H1 (cell line): Measurements from ENCODE around the gene RPS21. TPM values are rescaled to one million over a fixed set of nuclear protein-coding genes. Genes with fewer than 3 reads are reported as not detected.

Source experiments
- CTCF ChIA-PET: fragments of 300-600 bp; sonication (Branson Sonifier 250); formaldehyde crosslinking; loops from one replicate; lab custom pipeline; 2021; ENCODE audit not compliant: partially characterized antibody; lab: Charles Lee
- POLR2A ChIA-PET: fragments of 300-600 bp; sonication (Branson Sonifier 250); formaldehyde crosslinking; loops from one replicate; lab custom pipeline; 2021; ENCODE audit warnings: inconsistent platforms; ENCODE audit not compliant: partially characterized antibody; lab: Charles Lee
- DNase-seq, 2 experiments: peaks; one replicate each; pipeline versions ENCODE4 v3.0.0 to v3.0.0-alpha.2; 2010 to 2022; ENCODE audit warnings: low spot score in 2 of 2, low read depth in 1 of 2, mixed read lengths in 1 of 2
- FAIRE-seq: peaks from 2 replicates; lab custom pipeline; 2011; peaks lifted over from hg19 to GRCh38; lab: Jason Lieb, UNC
- H2AFZ ChIP-seq: 2 replicates; pipeline ENCODE4 v1.8.1; 2012; ENCODE audit warnings: low read length, inconsistent platforms
- H2AK5ac ChIP-seq: 2 replicates; pipeline ENCODE4 v1.6.1; 2013; ENCODE audit warnings: low read depth, low read length
- H2BK120ac ChIP-seq: replicated peaks from 2 replicates; pipeline ENCODE3; 2013; ENCODE audit warnings: low read depth, low read length, inconsistent platforms
- H2BK12ac ChIP-seq: 2 replicates; pipeline ENCODE4 v1.6.1; 2013; ENCODE audit warnings: low read depth, low read length
- H2BK15ac ChIP-seq: 2 replicates; pipeline ENCODE4 v1.6.1; 2013; ENCODE audit warnings: low read length
- H2BK20ac ChIP-seq: 2 replicates; pipeline ENCODE4 v1.6.1; 2013; ENCODE audit warnings: low read length
- H2BK5ac ChIP-seq: 2 replicates; pipeline ENCODE4 v1.6.1; 2013; ENCODE audit warnings: low read depth, low read length
- H3K14ac ChIP-seq: 2 replicates; pipeline ENCODE4 v1.6.1; 2013; ENCODE audit warnings: inconsistent platforms; ENCODE audit not compliant: insufficient read length
- H3K18ac ChIP-seq: 2 replicates; pipeline ENCODE4 v1.6.1; 2013; ENCODE audit warnings: low read length; ENCODE audit errors: extremely low read depth
- H3K23ac ChIP-seq: 2 replicates; pipeline ENCODE4 v1.6.1; 2013; ENCODE audit warnings: inconsistent platforms; ENCODE audit not compliant: insufficient read length
- H3K23me2 ChIP-seq: 2 replicates; pipeline ENCODE4 v1.6.1; 2013; ENCODE audit warnings: low read depth, low read length
- H3K27ac ChIP-seq: 2 replicates; pipeline ENCODE4 v1.6.1; 2011; ENCODE audit warnings: low read depth, low read length, inconsistent platforms
- H3K27me3 ChIP-seq, 4 experiments: replicated peaks in 1 of 4; 1 replicate in 1 of 4; 2 replicates in 3 of 4; pipeline versions ENCODE4 v1.6.1 to v1.8.1; 2011 to 2013; ENCODE audit warnings: low read length in 3 of 4, mild to moderate bottlenecking in 3 of 4, inconsistent platforms in 2 of 4, mixed read lengths in 2 of 4, moderate library complexity in 1 of 4; ENCODE audit not compliant: control insufficient read depth in 3 of 4, insufficient read depth in 3 of 4; ENCODE audit errors: extremely low read depth in 1 of 4
- H3K36me3 ChIP-seq, 4 experiments: 2 replicates each; pipeline versions ENCODE4 v1.6.1 to v1.8.1; 2011 to 2013; ENCODE audit warnings: mild to moderate bottlenecking in 4 of 4, low read length in 3 of 4, moderate library complexity in 2 of 4, control low read depth in 1 of 4, inconsistent platforms in 1 of 4; ENCODE audit not compliant: insufficient read depth in 4 of 4, control insufficient read depth in 2 of 4
- H3K4ac ChIP-seq: replicated peaks from 2 replicates; pipeline ENCODE3; 2013; ENCODE audit warnings: low read length, low read depth, mixed read lengths, inconsistent platforms; ENCODE audit not compliant: insufficient read length
- H3K4me1 ChIP-seq, 4 experiments: replicated peaks in 1 of 4; 1 replicate in 1 of 4; 2 replicates in 3 of 4; pipeline versions ENCODE4 v1.6.1 to v1.8.1; 2011 to 2013; ENCODE audit warnings: low read length in 3 of 4, inconsistent platforms in 2 of 4, mixed read lengths in 1 of 4; ENCODE audit not compliant: insufficient read depth in 4 of 4, control insufficient read depth in 3 of 4
- H3K4me2 ChIP-seq, 2 experiments: 2 replicates each; pipeline versions ENCODE4 v1.6.1 to v1.8.1; 2011 to 2013; ENCODE audit warnings: low read depth in 2 of 2, low read length in 2 of 2, control low read depth in 1 of 2, inconsistent platforms in 1 of 2, mild to moderate bottlenecking in 1 of 2; ENCODE audit not compliant: insufficient read depth in 1 of 2
- H3K4me3 ChIP-seq, 4 experiments: fragments of 200-600, 300-600 bp in 1 of 4; sonication (generic), shearing (Covaris generic), sonication (Bioruptor Twin) in 1 of 4; 2 replicates each; pipeline versions ENCODE4 v1.5.1 to v1.8.1; 2011 to 2016; ENCODE audit warnings: low read length in 4 of 4, low read depth in 3 of 4, control low read depth in 2 of 4, inconsistent platforms in 2 of 4, mild to moderate bottlenecking in 2 of 4, mixed read lengths in 1 of 4, moderate library complexity in 1 of 4; ENCODE audit not compliant: insufficient read depth in 2 of 4; ENCODE audit errors: extremely low read depth in 1 of 4
- H3K56ac ChIP-seq: replicated peaks from 2 replicates; pipeline ENCODE3; 2013; ENCODE audit warnings: low read depth, mild to moderate bottlenecking, mixed read lengths, low read length, inconsistent platforms; ENCODE audit not compliant: insufficient read length
- H3K79me1 ChIP-seq: 2 replicates; pipeline ENCODE4 v1.6.1; 2013; ENCODE audit warnings: low read depth, low read length, control low read depth
- H3K79me2 ChIP-seq, 2 experiments: 2 replicates each; pipeline versions ENCODE4 v1.6.1 to v1.8.1; 2012 to 2013; ENCODE audit warnings: low read length in 2 of 2, mild to moderate bottlenecking in 2 of 2, inconsistent platforms in 1 of 2; ENCODE audit not compliant: insufficient read depth in 2 of 2, control insufficient read depth in 1 of 2
- H3K9ac ChIP-seq, 4 experiments: replicated peaks in 1 of 4; 1 replicate in 1 of 4; 2 replicates in 3 of 4; pipeline versions ENCODE4 v1.6.1 to v1.8.1; 2011 to 2013; ENCODE audit warnings: low read depth in 3 of 4, low read length in 3 of 4, control low read depth in 2 of 4, mild to moderate bottlenecking in 2 of 4, moderate library complexity in 2 of 4, inconsistent platforms in 1 of 4; ENCODE audit errors: extremely low read depth in 1 of 4
- H3K9me3 ChIP-seq, 2 experiments: 2 replicates each; pipeline versions ENCODE4 v1.6.1 to v1.8.1; 2012 to 2013; ENCODE audit warnings: mild to moderate bottlenecking in 2 of 2, moderate library complexity in 2 of 2, control low read depth in 1 of 2, inconsistent platforms in 1 of 2, low read depth in 1 of 2, low read length in 1 of 2, mixed read lengths in 1 of 2; ENCODE audit not compliant: insufficient read depth in 2 of 2
- H4K20me1 ChIP-seq, 2 experiments: replicated peaks in 1 of 2; 2 replicates each; pipeline versions ENCODE3 to v1.8.1; 2011 to 2013; ENCODE audit warnings: inconsistent platforms in 2 of 2, low read length in 2 of 2, mild to moderate bottlenecking in 1 of 2; ENCODE audit not compliant: insufficient read depth in 2 of 2, control insufficient read depth in 1 of 2
- H4K5ac ChIP-seq: 2 replicates; pipeline ENCODE4 v1.6.1; 2013; ENCODE audit warnings: low read length, low read depth, mixed read lengths, inconsistent platforms; ENCODE audit not compliant: insufficient read length
- H4K8ac ChIP-seq: 2 replicates; pipeline ENCODE4 v1.8.0; 2013; ENCODE audit warnings: mild to moderate bottlenecking, moderate library complexity, low read length, inconsistent platforms; ENCODE audit not compliant: insufficient read depth; ENCODE audit errors: extremely low read depth
- H4K91ac ChIP-seq: replicated peaks from 2 replicates; pipeline ENCODE3; 2013; ENCODE audit warnings: low read length, mixed read lengths, inconsistent platforms; ENCODE audit not compliant: insufficient read length
- CHD1 ChIP-seq: IDR thresholded peaks from 2 replicates; pipeline ENCODE4 v1.6.1; 2012; ENCODE audit warnings: low read depth, low read length, improper control_type of control experiment
- CTCF ChIP-seq, 3 experiments: IDR thresholded peaks; 1 replicate in 2 of 3; 2 replicates in 1 of 3; pipeline versions ENCODE4 v1.5.1 to v1.6.1; 2011; ENCODE audit warnings: low read length in 3 of 3, mild to moderate bottlenecking in 3 of 3, inconsistent platforms in 2 of 3, low read depth in 1 of 3, moderate library complexity in 1 of 3; ENCODE audit not compliant: insufficient read depth in 1 of 3; ENCODE audit errors: control extremely low read depth in 1 of 3
- RAD21 ChIP-seq, 2 experiments: IDR thresholded peaks in 1 of 2; conservative IDR thresholded peaks in 1 of 2; 2 replicates each; pipeline ENCODE4 v1.6.1; 2011; ENCODE audit warnings: low read depth in 2 of 2, low read length in 2 of 2, improper control_type of control experiment in 1 of 2, inconsistent platforms in 1 of 2, mild to moderate bottlenecking in 1 of 2, moderate library complexity in 1 of 2
- RBBP5 ChIP-seq: IDR thresholded peaks from 2 replicates; pipeline ENCODE4 v1.7.1; 2012; ENCODE audit warnings: low read depth, mild to moderate bottlenecking, inconsistent platforms, low read length, moderate library complexity, borderline replicate concordance
- SUZ12 ChIP-seq: fragments of 200-600 bp; sonication (generic); IDR thresholded peaks from 2 replicates; pipeline ENCODE4 v1.6.1; 2012; ENCODE audit warnings: mild to moderate bottlenecking, inconsistent platforms, low read length, moderate library complexity, mixed read lengths
- YY1 ChIP-seq: IDR thresholded peaks from 2 replicates; pipeline ENCODE4 v1.6.1; 2011; ENCODE audit warnings: low read depth, mild to moderate bottlenecking, low read length
- WGBS, 2 experiments: shearing (Covaris generic) in 1 of 2; methylation state at CpG; one replicate each; pipeline versions ENCODE4 v1.1.6 to v1.1.7; 2013 to 2015; ENCODE audit warnings: low lambda C conversion rate in 2 of 2, mixed read lengths in 2 of 2, inconsistent platforms in 1 of 2, low coverage in 1 of 2, missing lambda C conversion rate in 1 of 2; ENCODE audit not compliant: insufficient replicate concordance in 2 of 2, insufficient coverage in 1 of 2, insufficient read length in 1 of 2; ENCODE audit errors: extremely low coverage in 1 of 2, missing lambda C conversion rate in 1 of 2; 5-methylcytosine and 5-hydroxymethylcytosine counted together
- polyA plus RNA-seq, 7 experiments: library from polyadenylated mRNA; depleted of rRNA in 3 of 7; stranded (reverse) in 5 of 7; unstranded in 2 of 7; fragments of >200 nt in 5 of 7; fragments of 200-250 nt in 2 of 7; gene quantifications; 1 replicate in 5 of 7; 2 replicates in 1 of 7; 4 replicates in 1 of 7; pipeline versions ENCODE4 v1.2.1 to v1.2.3, GENCODE V29; 2011 to 2013; ENCODE audit warnings: missing spikeins in 2 of 7, mixed read lengths in 2 of 7
- total RNA-seq: library from RNA; stranded (reverse); fragmentation: NEBNext Ultra II Directional; extraction: Animal tissue kit (Norgen Biotek cat#: 25700); gene quantifications from 2 replicates; pipeline ENCODE4 v1.2.1, GENCODE V29; 2021

Gene RPS21
- total and polyA plus RNA-seq, 2 of the 8 experiments (the other 6 are each of a cell fraction or from before 2014, with no cell fraction given) = 1,787 to 7,219 TPM

- no peak overlapping the region for H2AFZ ChIP-seq
- DNase-seq = peak in 1 of 2 experiments; percentile 83
- H3K27ac ChIP-seq = peak overlapping the region; percentile 48; the same call in 1 of the 2 replicates
- peak overlapping the region; percentile 98 for H4K91ac ChIP-seq
- WGBS, 2 experiments = 13% methylated on average over 34 of the region's 37 CpGs; no CpG with 5 or more reads in 1 of the 2 experiments
- H2BK15ac ChIP-seq = peak overlapping the region; percentile 92; the same call in 1 of the 2 replicates
- no peak overlapping the region for H3K14ac ChIP-seq
- H3K27me3 ChIP-seq = no peaks in the 10 kb centered on the region
- FAIRE-seq = no peak
- peaks cover 12% of the 10 kb centered on the region for H3K23me2 ChIP-seq
- peak overlapping the region; percentile 85 to 86 for H3K4me2 ChIP-seq
- peaks cover 11 to 64% (median 56%) of the 10 kb centered on the region in 4 experiments for H3K4me1 ChIP-seq
- H3K18ac ChIP-seq = peak overlapping the region; percentile 95
- H4K5ac ChIP-seq = peak overlapping the region; percentile 96
- H4K20me1 ChIP-seq = peaks cover 7 to 10% of the 10 kb centered on the region in 2 experiments
- H3K23ac ChIP-seq = no peak overlapping the region
- H3K36me3 ChIP-seq = no peaks in the 10 kb centered on the region
- peak overlapping the region in 2 of 4 experiments; percentile 45 to 58; a peak in 4 of 7 replicates for H3K9ac ChIP-seq
- ChIA-PET POLR2A (interaction anchor here (0.5 to 12.6 kb wide), 17 partner anchors 11 to 195 kb away, joined by 3 to 213 read pairs (median 5); partner anchors contain the start of genes ADRM1 and RPS21), CTCF (interaction anchor here (0.5 to 10.9 kb wide), 18 partner anchors 9 to 1179 kb away, joined by 3 to 212 read pairs (median 4); partner anchors contain the start of gene RPS21)
- H2BK5ac ChIP-seq = peak overlapping the region; percentile 93; the same call in 1 of the 2 replicates
- peaks cover 5% of the 10 kb centered on the region for H3K79me1 ChIP-seq
- no peak overlapping the region for H2AK5ac ChIP-seq
- no peaks in the 10 kb centered on the region for H3K9me3 ChIP-seq
- peak overlapping the region; percentile 90 for H2BK120ac ChIP-seq
- H3K79me2 ChIP-seq = peaks cover 11 to 38% of the 10 kb centered on the region in 2 experiments; a peak in 3 of 4 replicates
- H3K4ac ChIP-seq = peak overlapping the region; percentile 99
- peak overlapping the region; percentile 50 to 77 (median 58) for H3K4me3 ChIP-seq
- H2BK20ac ChIP-seq = peak overlapping the region; percentile 86; the same call in 1 of the 2 replicates
- H3K56ac ChIP-seq = peak overlapping the region; percentile 82
- peak overlapping the region; percentile 83 for H4K8ac ChIP-seq
- H2BK12ac ChIP-seq = peak overlapping the region; percentile 90; the same call in 1 of the 2 replicates
- no peak for TF ChIP-seq RBBP5
- no peak for TF ChIP-seq CTCF (IDR thresholded peaks at IDR 0.05; ENCODE audit: control extremely low read depth in 1 of 3, insufficient read depth in 1 of 3, low read depth in 1 of 3, low read length in 3 of 3)
- no peak for TF ChIP-seq RAD21 (IDR thresholded peaks at IDR 0.05 in 1 of 2, conservative IDR thresholded peaks at IDR 0.05 in 1 of 2; ENCODE audit: low read depth in 2 of 2, low read length in 2 of 2)
- no peak for TF ChIP-seq SUZ12
- TF ChIP-seq CHD1 = no peak
- no peak for TF ChIP-seq YY1
These were observed 19.1 kb upstream of the RPS21 start for GRCh38 chr20:62367633-62368391.
